ENCODE measurements around the gene CHD6. TPM values are rescaled to one million over a fixed set of nuclear protein-coding genes. Genes with fewer than 3 reads are reported as not detected.

The CHD6 gene
- total and polyA plus RNA-seq, 7 donors = 2.4 to 40.2 (median 29.9) TPM

DNA sequence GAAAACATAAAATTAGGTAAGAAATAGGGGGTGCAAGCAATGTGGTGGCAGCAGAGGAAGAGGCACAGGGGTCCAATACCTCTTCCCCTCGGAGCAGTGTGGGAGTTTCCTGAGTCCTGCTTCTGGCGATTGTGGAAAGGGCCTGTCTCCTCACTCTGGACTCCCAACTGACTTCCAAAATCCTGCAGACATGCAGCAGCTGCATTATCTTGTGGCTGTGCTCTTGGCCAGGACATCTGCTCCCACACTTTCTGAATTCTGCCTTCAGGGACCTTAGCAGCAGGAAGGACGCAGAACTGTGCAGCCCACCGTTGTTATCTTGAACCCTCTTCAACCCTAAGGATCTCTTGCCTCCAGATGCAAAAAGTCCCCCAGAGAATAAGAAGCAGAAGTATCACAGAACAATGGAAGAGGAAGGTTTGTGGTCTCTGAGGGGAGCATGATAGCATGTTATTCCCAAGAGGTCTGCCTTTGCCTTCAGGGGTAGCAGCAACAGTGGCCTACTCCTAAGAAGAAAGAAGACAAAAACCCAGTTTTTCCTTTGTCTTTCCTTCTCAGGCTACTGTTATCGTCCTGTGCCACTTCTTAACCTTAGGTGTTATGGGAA is 149.1 kb downstream of the CHD6 start:
- WGBS, 2 donors = 74 to 93% methylated on average over 5 of the region's 5 CpGs
- Histone ChIP-seq H3K4me1 (no peaks in the 10 kb centered on the region), H3K27ac (no peak overlapping the region), H3K9me3 (peaks cover 0 to 6% (median 0%) of the 10 kb centered on the region in 4 donors), H3K36me3 (peaks cover 0 to 73% (median 10%) of the 10 kb centered on the region in 4 donors), H3K4me3 (no peak overlapping the region), H3K27me3 (no peaks in the 10 kb centered on the region)
- no peak for DNase-seq
- intact Hi-C loops (cut with DNase I) = no loop called here
- TF ChIP-seq POLR2A (IDR thresholded peaks at IDR 0.05) (no peak), EP300 (IDR thresholded peaks at IDR 0.05) (no peak), POLR2AphosphoS5 (IDR thresholded peaks at IDR 0.05) (no peak)
- TF ChIP-seq, protein P1, sequence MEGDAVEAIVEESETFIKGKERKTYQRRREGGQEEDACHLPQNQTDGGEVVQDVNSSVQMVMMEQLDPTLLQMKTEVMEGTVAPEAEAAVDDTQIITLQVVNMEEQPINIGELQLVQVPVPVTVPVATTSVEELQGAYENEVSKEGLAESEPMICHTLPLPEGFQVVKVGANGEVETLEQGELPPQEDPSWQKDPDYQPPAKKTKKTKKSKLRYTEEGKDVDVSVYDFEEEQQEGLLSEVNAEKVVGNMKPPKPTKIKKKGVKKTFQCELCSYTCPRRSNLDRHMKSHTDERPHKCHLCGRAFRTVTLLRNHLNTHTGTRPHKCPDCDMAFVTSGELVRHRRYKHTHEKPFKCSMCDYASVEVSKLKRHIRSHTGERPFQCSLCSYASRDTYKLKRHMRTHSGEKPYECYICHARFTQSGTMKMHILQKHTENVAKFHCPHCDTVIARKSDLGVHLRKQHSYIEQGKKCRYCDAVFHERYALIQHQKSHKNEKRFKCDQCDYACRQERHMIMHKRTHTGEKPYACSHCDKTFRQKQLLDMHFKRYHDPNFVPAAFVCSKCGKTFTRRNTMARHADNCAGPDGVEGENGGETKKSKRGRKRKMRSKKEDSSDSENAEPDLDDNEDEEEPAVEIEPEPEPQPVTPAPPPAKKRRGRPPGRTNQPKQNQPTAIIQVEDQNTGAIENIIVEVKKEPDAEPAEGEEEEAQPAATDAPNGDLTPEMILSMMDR (IDR thresholded peaks at IDR 0.05) = no peak

DNA sequence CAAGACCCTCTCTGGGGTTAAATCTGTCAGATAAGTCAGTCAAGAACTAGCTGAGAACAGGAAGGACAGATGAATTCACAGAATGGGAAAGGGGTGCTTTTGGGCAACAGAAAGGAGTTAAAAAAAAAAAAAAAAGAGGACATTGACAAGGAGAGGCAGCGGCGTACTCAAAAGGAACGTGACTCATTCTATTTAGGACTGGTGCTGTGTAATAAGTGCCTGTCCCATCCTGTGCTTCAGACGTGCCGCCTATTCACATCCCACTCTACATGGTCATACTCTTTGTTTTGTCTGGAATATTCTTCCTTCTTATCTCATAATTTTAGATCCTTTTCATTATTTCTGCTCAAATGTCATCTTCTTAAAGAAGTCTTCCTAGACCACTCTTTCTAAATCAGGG is 150.5 kb downstream of the CHD6 start:
- H3K36me3 ChIP-seq = peaks cover 0 to 75% (median 11%) of the 10 kb centered on the region in 4 donors
- no peak for TF ChIP-seq EP300 (IDR thresholded peaks at IDR 0.05)
- no peak for TF ChIP-seq POLR2A (IDR thresholded peaks at IDR 0.05)
- TF ChIP-seq, protein P1 (IDR thresholded peaks at IDR 0.05) = no peak
- TF ChIP-seq POLR2AphosphoS5 (IDR thresholded peaks at IDR 0.05) = no peak
- H3K4me3 ChIP-seq = no peak overlapping the region
- H3K27me3 ChIP-seq = no peaks in the 10 kb centered on the region
- H3K27ac ChIP-seq = no peak overlapping the region
- H3K9me3 ChIP-seq = peaks cover 0 to 6% (median 0%) of the 10 kb centered on the region in 4 donors
- 86 to 94% methylated on average over 5 of the region's 5 CpGs for WGBS, 2 donors
- no peak for DNase-seq
- no peaks in the 10 kb centered on the region for H3K4me1 ChIP-seq
- intact Hi-C loops (cut with DNase I) = no loop called here

DNA sequence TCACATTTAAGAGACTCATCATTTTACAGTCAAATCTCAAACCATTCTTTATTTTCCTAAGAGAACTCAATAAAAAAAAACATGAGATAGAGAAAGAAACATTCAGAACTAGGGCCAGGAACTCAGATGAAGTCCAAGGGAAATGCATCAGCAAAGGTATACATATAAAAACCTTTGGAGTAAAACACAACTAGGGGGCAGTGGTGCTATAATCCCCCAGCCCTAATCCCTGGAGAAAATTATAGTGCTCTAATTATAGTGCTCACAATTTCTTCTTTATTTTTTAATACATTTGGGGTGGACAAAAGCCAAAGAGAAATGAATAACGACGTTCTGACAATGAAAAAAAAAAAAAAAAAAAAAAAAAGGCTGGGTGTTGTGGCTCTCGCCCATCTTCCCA is 151.0 kb downstream of the CHD6 start:
- intact Hi-C loops (cut with DNase I) = no loop called here
- no peak for DNase-seq
- Histone ChIP-seq H3K27ac (no peak overlapping the region), H3K4me1 (no peaks in the 10 kb centered on the region), H3K36me3 (peaks cover 0 to 72% (median 12%) of the 10 kb centered on the region in 4 donors), H3K9me3 (peaks cover 0 to 6% (median 0%) of the 10 kb centered on the region in 4 donors), H3K27me3 (no peaks in the 10 kb centered on the region), H3K4me3 (no peak overlapping the region)
- 93 to 95% methylated on average over 3 of the region's 3 CpGs for WGBS, 2 donors
- TF ChIP-seq, protein P1 (IDR thresholded peaks at IDR 0.05) = no peak
- TF ChIP-seq POLR2A (IDR thresholded peaks at IDR 0.05) (no peak), POLR2AphosphoS5 (IDR thresholded peaks at IDR 0.05) (no peak), EP300 (IDR thresholded peaks at IDR 0.05) (no peak)

DNA sequence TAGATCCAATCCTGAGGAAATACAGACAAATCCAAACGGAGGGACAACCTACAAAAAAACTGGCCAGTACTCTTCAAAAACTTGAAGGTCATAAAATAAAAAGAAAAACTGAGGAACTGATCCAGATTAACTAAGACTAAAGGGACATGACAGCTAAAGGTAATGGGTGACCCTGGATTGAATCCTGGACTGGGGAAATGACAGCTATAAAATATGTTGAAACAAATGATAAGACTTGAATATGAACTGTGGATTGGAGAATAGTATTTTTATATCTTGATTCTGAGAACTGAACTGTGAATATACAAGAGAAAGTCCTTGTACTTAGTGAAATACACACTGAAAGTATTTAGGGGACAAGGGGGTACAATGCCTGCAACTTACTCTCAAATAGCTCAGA is 154.6 kb downstream of the CHD6 start:
- Histone ChIP-seq H3K9me3 (peaks cover 0 to 6% (median 0%) of the 10 kb centered on the region in 4 donors), H3K4me1 (no peaks in the 10 kb centered on the region), H3K27ac (no peak overlapping the region), H3K4me3 (no peak overlapping the region), H3K27me3 (no peaks in the 10 kb centered on the region), H3K36me3 (peaks cover 0 to 41% (median 11%) of the 10 kb centered on the region in 4 donors)
- intact Hi-C loops (cut with DNase I) = no loop called here
- 42 to 86% methylated on average over 1 of the region's 1 CpG for WGBS, 2 donors
- no peak for TF ChIP-seq EP300 (IDR thresholded peaks at IDR 0.05)
- no peak for TF ChIP-seq POLR2A (IDR thresholded peaks at IDR 0.05)
- DNase-seq = no peak

DNA sequence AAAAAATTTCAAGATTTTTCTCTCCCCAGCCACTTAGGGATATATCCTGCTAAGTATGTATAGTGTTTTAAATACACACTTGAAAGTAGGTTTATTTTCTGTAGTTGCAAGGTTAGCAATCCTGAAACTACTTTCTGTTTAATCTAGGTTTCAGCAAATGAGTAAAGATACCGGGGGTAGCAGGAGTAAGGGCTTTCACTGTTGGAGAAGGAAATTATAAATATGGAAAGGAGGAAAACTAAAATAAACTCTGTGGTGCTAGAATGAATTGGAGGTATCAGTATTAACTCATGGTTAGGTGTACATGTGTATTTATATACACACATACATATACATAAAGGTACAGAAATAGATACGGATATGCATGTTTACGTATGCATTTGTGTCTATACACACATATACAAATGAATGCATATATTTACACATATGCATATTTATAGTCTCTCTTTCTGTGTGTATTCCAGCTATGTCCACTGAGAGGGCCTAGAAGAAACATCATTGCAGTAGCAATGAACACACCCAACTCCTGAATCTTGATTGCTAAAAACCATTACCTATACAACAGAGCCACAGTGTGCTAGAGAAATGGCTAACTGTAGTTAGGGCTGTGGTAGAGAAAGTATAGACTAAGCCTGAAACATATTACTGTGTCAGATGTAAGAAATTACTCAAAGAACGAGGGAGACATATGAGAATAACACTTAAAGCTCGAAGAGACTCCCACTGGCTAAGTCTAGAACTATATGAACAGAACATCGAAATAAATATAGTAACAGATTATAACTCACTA is 155.6 kb downstream of the CHD6 start:
- WGBS, 2 donors = 88 to 92% methylated on average over 6 of the region's 6 CpGs
- Histone ChIP-seq H3K4me3 (no peak overlapping the region), H3K4me1 (no peaks in the 10 kb centered on the region), H3K9me3 (peaks cover 0 to 6% (median 0%) of the 10 kb centered on the region in 4 donors), H3K36me3 (peaks cover 0 to 43% (median 11%) of the 10 kb centered on the region in 4 donors), H3K27ac (no peak overlapping the region), H3K27me3 (no peaks in the 10 kb centered on the region)
- TF ChIP-seq, protein P1 (IDR thresholded peaks at IDR 0.05) = no peak
- no peak for TF ChIP-seq POLR2AphosphoS5 (IDR thresholded peaks at IDR 0.05)
- TF ChIP-seq EP300 (IDR thresholded peaks at IDR 0.05) = no peak
- TF ChIP-seq POLR2A (IDR thresholded peaks at IDR 0.05) = no peak
- DNase-seq = no peak
- intact Hi-C loops (cut with DNase I) = no loop called here

All from sigmoid colon (tissue), 7 donors.